GM19463 (cell line): ENCODE results near the gene IL11.
"Not testable (repeated sequence)": the region's sequence is repeated elsewhere in the genome, so short reads cannot be mapped to it uniquely, and the experiment has no call there.

Experiments used
- ATAC-seq: cut with Tn5 transposase; IDR thresholded peaks from one replicate; pipeline ENCODE4 v1.9.1; 2021; ENCODE audit warnings: mild to moderate bottlenecking, moderate library complexity; ENCODE audit not compliant: unreplicated experiment

Gene IL11

GRCh38 chr19:55339105-55339888 lies 31.0 kb downstream of the IL11 start, which contains the start of gene KMT5C:
TSS of gene KMT5C (plus strand) at chr19:55339876. CDS start at chr19:55341937, 2,061 bp downstream.
- peak; percentile 76 for ATAC-seq

- no peak for ATAC-seq
Measured at GRCh38 chr19:55336101-55336500, 34.2 kb downstream of the IL11 start.

DNA sequence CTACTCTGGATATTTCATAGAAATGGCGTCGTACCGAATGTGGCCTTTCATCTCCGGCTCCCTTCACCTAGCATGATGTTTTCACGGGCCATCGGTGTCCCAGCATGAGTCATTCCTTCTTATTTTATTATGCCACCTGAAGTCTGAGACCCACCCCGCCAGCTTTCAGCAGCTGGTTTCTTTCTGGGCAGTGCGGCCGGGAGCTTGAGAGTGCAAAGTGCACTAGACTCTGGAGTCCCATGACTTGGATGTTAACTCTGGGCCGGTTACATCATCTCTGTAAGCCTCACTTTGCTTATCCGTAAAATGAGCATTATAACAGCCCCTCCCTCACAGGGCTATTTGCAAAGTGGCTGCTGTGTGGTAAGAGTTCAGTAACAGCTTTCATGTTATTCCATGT lies 36.4 kb downstream of the IL11 start:
- ATAC-seq = no peak

GRCh38 chr19:55329791-55330190 lies 40.5 kb downstream of the IL11 start:
- not testable (repeated sequence) for ATAC-seq

DNA sequence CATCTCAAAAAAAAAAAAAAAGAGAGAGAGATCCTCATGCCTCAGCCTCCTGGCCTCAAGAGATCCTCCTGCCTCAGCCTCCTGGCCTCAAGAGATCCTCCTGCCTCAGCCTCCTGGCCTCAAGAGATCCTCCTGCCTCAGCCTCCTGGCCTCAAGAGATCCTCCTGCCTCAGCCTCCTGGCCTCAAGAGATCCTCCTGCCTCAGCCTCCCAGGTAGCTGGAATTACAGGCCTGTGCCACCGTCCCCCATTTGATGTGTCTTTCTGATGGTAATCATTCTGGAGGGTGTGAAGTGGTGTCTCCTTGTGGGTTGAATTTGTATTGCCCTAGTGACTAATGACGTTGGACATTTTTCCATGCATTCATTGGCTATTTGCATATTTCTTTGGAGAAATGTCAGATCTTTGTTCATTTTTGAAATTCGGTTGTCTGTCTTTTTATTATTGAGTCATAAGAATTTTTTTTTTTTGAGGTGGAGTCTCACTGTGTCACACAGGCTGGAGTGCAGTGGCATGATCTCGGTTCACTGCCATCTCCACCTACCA lies 41.4 kb downstream of the IL11 start:
- ATAC-seq = not testable (repeated sequence)

DNA sequence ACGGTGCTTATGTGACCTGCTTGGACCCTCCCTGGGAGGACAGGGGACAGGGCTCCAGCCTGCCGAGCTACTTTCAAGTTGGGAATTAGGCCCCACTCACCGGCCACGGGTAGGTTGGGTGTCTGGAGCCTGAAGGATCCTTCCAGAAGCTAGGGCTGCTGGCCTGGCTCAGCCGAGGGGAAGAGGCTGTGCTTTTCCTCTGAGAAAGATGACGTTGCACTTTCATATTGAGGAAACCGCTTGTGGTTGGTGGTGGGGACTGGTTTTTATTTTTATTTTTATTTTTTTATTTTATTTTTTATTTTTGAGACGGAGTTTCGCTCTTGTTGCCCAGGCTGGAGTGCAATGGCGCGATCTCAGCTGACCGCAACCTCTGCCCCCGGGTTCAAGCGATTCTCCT lies 45.1 kb downstream of the IL11 start, which contains the start of gene TMEM150B:
Gene TMEM150B (minus strand): TSS at position 170 of the 400 bp plus-strand sequence. CDS start 4,305 bp downstream, outside the sequence.
- no peak for ATAC-seq

- ATAC-seq = no peak
Measured at GRCh38 chr19:55324662-55325061, 45.6 kb downstream of the IL11 start.

DNA sequence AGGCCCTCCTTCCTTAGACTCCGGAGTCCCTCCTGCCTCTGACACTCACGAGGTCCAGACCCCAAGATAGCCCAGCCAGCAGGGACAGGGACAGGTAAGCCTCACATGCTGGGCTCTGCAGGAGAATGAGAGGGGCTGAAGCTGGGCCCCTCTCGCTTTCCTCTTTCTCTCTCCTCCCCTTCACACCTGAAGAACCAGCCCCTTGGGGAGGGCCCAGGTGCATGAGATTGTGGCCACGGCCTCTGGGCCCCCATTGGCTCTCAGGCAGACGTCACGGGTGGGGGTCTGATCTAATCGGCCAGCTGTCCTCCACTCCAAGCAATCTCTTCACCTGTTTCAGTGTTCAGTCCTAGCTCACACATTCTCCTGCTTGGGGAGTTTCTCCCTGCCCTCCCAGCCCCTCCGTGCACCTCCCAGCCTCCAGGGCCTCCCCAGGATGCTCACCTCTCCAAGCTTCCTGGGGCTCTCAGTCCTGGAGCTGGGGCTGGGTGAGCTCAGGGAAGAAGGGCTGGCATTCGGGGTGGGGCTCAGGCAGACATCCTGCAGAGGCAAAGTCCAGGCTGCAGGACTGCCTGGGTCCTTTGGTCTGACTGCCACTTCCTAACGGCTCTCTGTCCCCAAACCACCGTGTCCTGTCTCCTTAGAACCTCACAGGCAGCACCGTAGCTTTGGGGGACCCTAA lies 47.9 kb downstream of the IL11 start:
- no peak for ATAC-seq

DNA sequence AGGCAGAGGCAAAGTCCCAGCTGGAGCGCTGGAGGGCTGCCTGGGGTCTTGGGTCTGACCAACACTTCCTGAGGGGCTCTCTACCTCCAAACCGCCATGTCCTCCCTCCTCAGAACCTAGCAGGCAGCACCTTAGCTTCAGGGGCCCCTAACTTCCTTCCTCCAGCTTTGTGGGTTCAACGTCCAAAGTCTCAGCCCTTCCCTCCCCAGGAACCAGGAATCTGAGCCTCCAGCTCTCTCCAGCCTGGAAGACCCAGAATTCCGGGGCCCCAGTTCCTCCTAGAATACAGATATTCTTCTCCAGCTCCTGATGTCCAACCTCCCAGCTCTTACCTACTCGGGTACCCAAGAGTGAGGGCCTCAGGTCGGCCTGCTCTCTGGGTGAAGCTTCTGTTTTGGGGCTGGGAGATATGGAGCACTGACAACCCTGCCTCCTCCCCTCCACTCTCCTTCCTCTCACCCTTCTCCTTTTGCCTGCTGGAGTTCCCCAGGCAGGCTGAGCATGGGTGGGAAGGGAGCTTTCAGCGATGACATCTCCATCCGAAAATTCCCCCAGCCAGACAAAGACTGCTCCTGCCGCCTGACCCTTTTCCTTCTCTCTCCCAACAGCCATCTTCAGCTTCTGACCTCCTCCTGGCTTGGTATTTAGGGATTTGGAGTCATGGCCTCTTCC lies 48.7 kb downstream of the IL11 start:
- no peak for ATAC-seq

GRCh38 chr19:55320844-55321419 lies 49.3 kb downstream of the IL11 start:
- ATAC-seq = no peak

- no peak for ATAC-seq
Measured at GRCh38 chr19:55319785-55320184, 50.5 kb downstream of the IL11 start.

DNA sequence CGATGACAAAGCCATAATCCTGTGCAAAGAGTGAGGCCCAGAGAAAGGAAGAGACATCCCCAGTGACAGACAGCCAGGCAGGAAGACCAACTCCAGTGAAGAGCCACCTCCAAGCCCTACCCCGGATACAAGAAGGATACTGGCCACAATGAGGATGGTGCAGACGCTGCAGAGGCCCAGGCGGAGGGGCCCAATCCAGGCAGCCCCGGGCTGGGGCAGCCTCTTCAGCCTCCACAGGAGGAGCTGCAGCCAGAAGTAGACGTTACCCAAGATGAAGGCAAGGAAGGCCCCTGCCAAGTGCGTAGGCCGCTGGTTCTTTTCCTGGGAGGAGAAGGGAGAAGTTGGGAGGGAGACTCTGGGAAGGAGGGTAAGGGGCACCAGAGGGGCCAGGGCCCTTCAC lies 53.6 kb downstream of the IL11 start:
- no peak for ATAC-seq

DNA sequence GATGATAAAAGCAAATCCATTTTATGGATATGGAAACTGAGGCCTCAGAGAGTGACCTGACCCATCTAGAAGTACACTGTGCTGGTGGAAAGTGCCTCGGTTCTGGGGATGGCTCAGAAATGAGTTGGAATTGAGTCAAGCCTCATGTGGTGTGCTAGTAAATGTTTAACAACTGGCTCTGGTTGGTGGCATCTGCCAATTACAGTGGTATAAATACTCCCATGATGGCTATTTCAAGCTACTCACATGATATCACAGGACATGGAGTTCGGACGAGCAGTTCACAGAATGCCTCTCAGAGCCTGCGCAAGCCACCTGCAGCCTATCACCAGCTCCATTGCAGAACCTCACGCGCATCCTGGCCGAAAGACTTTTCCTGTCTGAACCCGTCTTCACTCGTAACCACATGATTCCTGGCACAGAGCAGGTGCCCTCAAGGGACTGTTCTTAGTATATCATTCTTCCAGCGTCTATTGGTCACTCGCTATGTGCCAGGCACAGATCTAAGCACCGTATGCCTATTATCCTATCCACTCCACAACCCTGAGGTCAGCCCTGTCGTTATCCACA lies 54.2 kb downstream of the IL11 start:
- ATAC-seq = no peak

- ATAC-seq = no peak
Measured at GRCh38 chr19:55314396-55314795, 55.9 kb downstream of the IL11 start.
